GM23338 (cell line): ENCODE results near the gene CUEDC2. TPM values are rescaled to one million over a fixed set of nuclear protein-coding genes. Genes with fewer than 3 reads are reported as not detected.

Experiments used
- ATAC-seq: fragments of 200-7000 bp; cut with Tn5 transposase; 3 replicates; pipeline ENCODE4 v1.9.1; 2020
- DNase-seq: peaks from one replicate; pipeline ENCODE4 v3.0.0-alpha.2; 2015; ENCODE audit warnings: low spot score
- H2AFZ ChIP-seq: fragments of 200-600 bp; sonication (generic); 2 replicates; pipeline ENCODE4 v1.8.0; 2016; ENCODE audit warnings: antibody characterized with exemption, mild to moderate bottlenecking, moderate library complexity
- H3F3A ChIP-seq: fragments of 200-600 bp; sonication (generic); replicated peaks from 2 replicates; pipeline ENCODE4 v1.8.0; 2017; ENCODE audit warnings: antibody characterized with exemption, mixed run types, low read depth
- H3K27ac ChIP-seq: fragments of 200-600 bp; sonication (generic); 2 replicates; pipeline ENCODE4 v1.6.1; 2016; ENCODE audit warnings: low read depth
- H3K27me3 ChIP-seq: fragments of 200-600 bp; sonication (generic); 2 replicates; pipeline ENCODE4 v1.8.0; 2016; ENCODE audit warnings: mild to moderate bottlenecking, mixed run types, moderate library complexity; ENCODE audit not compliant: insufficient read depth
- H3K36me3 ChIP-seq: fragments of 200-600 bp; sonication (generic); 2 replicates; pipeline ENCODE4 v1.8.0; 2016; ENCODE audit warnings: mild to moderate bottlenecking; ENCODE audit not compliant: insufficient read depth
- H3K4me1 ChIP-seq: fragments of 200-600 bp; sonication (generic); 2 replicates; pipeline ENCODE4 v1.8.0; 2016; ENCODE audit warnings: mild to moderate bottlenecking, moderate library complexity; ENCODE audit not compliant: insufficient read depth
- H3K4me2 ChIP-seq: fragments of 200-600 bp; sonication (generic); 2 replicates; pipeline ENCODE4 v1.7.1; 2017; ENCODE audit warnings: mixed run types
- H3K4me3 ChIP-seq: fragments of 200-600 bp; sonication (generic); 2 replicates; pipeline ENCODE4 v1.6.1; 2016; ENCODE audit warnings: mixed run types
- H3K79me2 ChIP-seq: fragments of 200-600 bp; sonication (generic); replicated peaks from 2 replicates; pipeline ENCODE4 v1.8.0; 2017; ENCODE audit warnings: mild to moderate bottlenecking; ENCODE audit not compliant: insufficient read depth
- H3K9me2 ChIP-seq: fragments of 200-600 bp; sonication (generic); 2 replicates; pipeline ENCODE4 v1.8.0; 2017; ENCODE audit not compliant: insufficient read depth
- H4K20me1 ChIP-seq: fragments of 200-600 bp; sonication (generic); replicated peaks from 2 replicates; pipeline ENCODE4 v1.8.0; 2017; ENCODE audit warnings: mild to moderate bottlenecking; ENCODE audit not compliant: insufficient read depth
- H3K27ac Mint-ChIP-seq: 2 replicates; pipeline ENCODE4 v1.8.0; 2020; ENCODE audit warnings: inconsistent platforms, mild to moderate bottlenecking, moderate library complexity, mixed read lengths
- H3K27me3 Mint-ChIP-seq: 3 replicates; pipeline ENCODE4 v1.8.0; 2022; ENCODE audit warnings: low read depth, mild to moderate bottlenecking, moderate library complexity, mixed read lengths, inconsistent platforms; ENCODE audit not compliant: insufficient read depth, poor library complexity
- H3K36me3 Mint-ChIP-seq: 3 replicates; pipeline ENCODE4 v1.8.0; 2021; ENCODE audit warnings: low read depth, mild to moderate bottlenecking, inconsistent platforms, moderate library complexity, mixed read lengths
- H3K4me1 Mint-ChIP-seq: 3 replicates; pipeline ENCODE4 v1.8.0; 2020; ENCODE audit warnings: mild to moderate bottlenecking, inconsistent platforms, mixed read lengths
- H3K4me3 Mint-ChIP-seq: 3 replicates; pipeline ENCODE4 v1.8.0; 2021; ENCODE audit warnings: moderate library complexity, mild to moderate bottlenecking, inconsistent platforms, mixed read lengths
- H3K9me3 Mint-ChIP-seq: 3 replicates; pipeline ENCODE4 v1.8.0; 2020; ENCODE audit warnings: moderate library complexity, mild to moderate bottlenecking, inconsistent platforms, mixed read lengths
- EZH2 ChIP-seq: fragments of 200-600 bp; sonication (generic); IDR thresholded peaks from one replicate; pipeline ENCODE4 v1.8.0; 2017; ENCODE audit warnings: antibody characterized with exemption, mild to moderate bottlenecking, low read depth; ENCODE audit not compliant: unreplicated experiment
- EZH2phosphoT487 ChIP-seq: fragments of 200-600 bp; sonication (generic); IDR thresholded peaks from one replicate; pipeline ENCODE4 v1.8.1; 2018; ENCODE audit warnings: antibody characterized with exemption; ENCODE audit not compliant: unreplicated experiment
- JUNB ChIP-seq: IDR thresholded peaks from one replicate; pipeline ENCODE4 v1.6.1; 2016; ENCODE audit warnings: antibody characterized with exemption; ENCODE audit not compliant: unreplicated experiment
- NANOG ChIP-seq: IDR thresholded peaks from 2 replicates; pipeline ENCODE4 v1.6.1; 2016; ENCODE audit warnings: antibody characterized with exemption, borderline replicate concordance
- STAT1 ChIP-seq: IDR thresholded peaks from one replicate; pipeline ENCODE4 v1.6.1; 2016; ENCODE audit warnings: antibody characterized with exemption; ENCODE audit not compliant: unreplicated experiment
- ZNF114 ChIP-seq: fragments of 250-450 bp; sonication (Bioruptor Pico); IDR thresholded peaks from 2 replicates; pipeline ENCODE4 v1.5.0; 2020; ENCODE audit warnings: mild to moderate bottlenecking, moderate library complexity
- ZNF331 ChIP-seq: fragments of 250-450 bp; sonication (Bioruptor Pico); IDR thresholded peaks from 2 replicates; pipeline ENCODE4 v1.5.0; 2020; ENCODE audit warnings: low read depth, mild to moderate bottlenecking, moderate library complexity
- ZNF462 ChIP-seq: fragments of 250-450 bp; sonication (Bioruptor Pico); IDR thresholded peaks from 2 replicates; pipeline ENCODE4 v1.5.0; 2020; ENCODE audit warnings: mild to moderate bottlenecking, moderate library complexity
- polyA plus RNA-seq: library from polyadenylated mRNA; unstranded; fragments of >200 nt; fragmentation: Nextera tagmentation; extraction: Ambion mirVana; gene quantifications from 2 replicates; pipeline ENCODE4 v1.2.1, GENCODE V29; 2016
- total RNA-seq: library from RNA; depleted of rRNA; stranded (reverse); fragments of >200 nt; shearing (Covaris generic); gene quantifications from 2 replicates; pipeline ENCODE4 v1.2.3, GENCODE V29; 2014
- TF ChIP-seq, protein P1 (sequence below), 2 experiments: fragments of 200-600 bp in 1 of 2; sonication (generic) in 1 of 2; conservative IDR thresholded peaks; 2 replicates each; pipeline versions ENCODE4 v1.5.1 to v1.6.1; 2016 to 2017; ENCODE audit warnings: antibody characterized with exemption in 2 of 2, low read depth in 2 of 2, mild to moderate bottlenecking in 2 of 2, moderate library complexity in 1 of 2
- TF ChIP-seq, protein P2 (sequence below): IDR thresholded peaks from one replicate; pipeline ENCODE4 v1.6.1; 2018; ENCODE audit warnings: antibody characterized with exemption; ENCODE audit not compliant: unreplicated experiment
- TF ChIP-seq, protein P3 (sequence below): IDR thresholded peaks from 2 replicates; pipeline ENCODE4 v1.6.1; 2016; ENCODE audit warnings: antibody characterized with exemption

CUEDC2 gene
- total and polyA plus RNA-seq, 2 experiments from 2014 or later, result 39.2 to 47.3 TPM

DNA sequence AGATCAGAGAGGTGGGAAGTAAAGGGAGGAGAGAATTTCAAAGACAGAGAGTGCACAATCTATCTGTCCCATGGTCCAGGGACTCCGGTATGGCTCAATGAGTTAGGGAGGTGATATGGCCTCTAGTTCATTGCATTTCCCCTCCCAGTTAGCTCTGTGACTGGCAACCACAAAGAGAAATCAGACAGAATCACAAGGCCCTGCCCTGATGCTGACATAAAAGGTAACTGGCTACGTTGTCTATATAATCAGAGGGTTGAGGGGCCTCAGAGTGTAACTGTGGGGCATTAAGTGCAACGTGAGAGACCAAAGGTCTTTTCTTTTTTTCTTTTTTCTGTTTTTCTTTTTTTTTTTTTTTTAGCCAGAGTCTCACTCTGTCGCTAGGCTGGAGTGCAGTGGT is 26.3 kb upstream of the CUEDC2 start:
- no peaks in the 10 kb centered on the region; the same call in 1 of the 2 replicates for H4K20me1 ChIP-seq
- H3K4me2 ChIP-seq, result no peak overlapping the region
- Mint-ChIP-seq H3K27ac (no peak overlapping the region), H3K9me3 (no peaks in the 10 kb centered on the region), H3K27me3 (peaks cover 30% of the 10 kb centered on the region), H3K36me3 (peaks cover 18% of the 10 kb centered on the region), H3K4me1 (peaks cover 59% of the 10 kb centered on the region), H3K4me3 (no peak overlapping the region; the same call in 2 of the 3 replicates)
- H3K9me2 ChIP-seq, result no peaks in the 10 kb centered on the region
- no peak overlapping the region for H3K27ac ChIP-seq
- H3K79me2 ChIP-seq, result peaks cover 14% of the 10 kb centered on the region
- H2AFZ ChIP-seq, result no peak overlapping the region
- H3K27me3 ChIP-seq, result peaks cover 5% of the 10 kb centered on the region; the same call in 1 of the 2 replicates
- peaks cover 50% of the 10 kb centered on the region for H3K4me1 ChIP-seq
- DNase-seq, result no peak
- H3K36me3 ChIP-seq, result peaks cover 8% of the 10 kb centered on the region; the same call in 1 of the 2 replicates
- no peak for ATAC-seq
- H3F3A ChIP-seq, result peaks cover 32% of the 10 kb centered on the region; the same call in 1 of the 2 replicates
- TF ChIP-seq, protein P1, sequence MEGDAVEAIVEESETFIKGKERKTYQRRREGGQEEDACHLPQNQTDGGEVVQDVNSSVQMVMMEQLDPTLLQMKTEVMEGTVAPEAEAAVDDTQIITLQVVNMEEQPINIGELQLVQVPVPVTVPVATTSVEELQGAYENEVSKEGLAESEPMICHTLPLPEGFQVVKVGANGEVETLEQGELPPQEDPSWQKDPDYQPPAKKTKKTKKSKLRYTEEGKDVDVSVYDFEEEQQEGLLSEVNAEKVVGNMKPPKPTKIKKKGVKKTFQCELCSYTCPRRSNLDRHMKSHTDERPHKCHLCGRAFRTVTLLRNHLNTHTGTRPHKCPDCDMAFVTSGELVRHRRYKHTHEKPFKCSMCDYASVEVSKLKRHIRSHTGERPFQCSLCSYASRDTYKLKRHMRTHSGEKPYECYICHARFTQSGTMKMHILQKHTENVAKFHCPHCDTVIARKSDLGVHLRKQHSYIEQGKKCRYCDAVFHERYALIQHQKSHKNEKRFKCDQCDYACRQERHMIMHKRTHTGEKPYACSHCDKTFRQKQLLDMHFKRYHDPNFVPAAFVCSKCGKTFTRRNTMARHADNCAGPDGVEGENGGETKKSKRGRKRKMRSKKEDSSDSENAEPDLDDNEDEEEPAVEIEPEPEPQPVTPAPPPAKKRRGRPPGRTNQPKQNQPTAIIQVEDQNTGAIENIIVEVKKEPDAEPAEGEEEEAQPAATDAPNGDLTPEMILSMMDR (conservative IDR thresholded peaks at IDR 0.05; ENCODE audit: low read depth in 2 of 2), result no peak
- TF ChIP-seq ZNF331 (CRISPR knock-in tag) (no peak), EZH2 (no peak), EZH2phosphoT487 (no peak), STAT1 (no peak), NANOG (no peak), ZNF114 (no peak), JUNB (no peak), ZNF462 (CRISPR knock-in tag) (no peak)
- TF ChIP-seq, protein P2, sequence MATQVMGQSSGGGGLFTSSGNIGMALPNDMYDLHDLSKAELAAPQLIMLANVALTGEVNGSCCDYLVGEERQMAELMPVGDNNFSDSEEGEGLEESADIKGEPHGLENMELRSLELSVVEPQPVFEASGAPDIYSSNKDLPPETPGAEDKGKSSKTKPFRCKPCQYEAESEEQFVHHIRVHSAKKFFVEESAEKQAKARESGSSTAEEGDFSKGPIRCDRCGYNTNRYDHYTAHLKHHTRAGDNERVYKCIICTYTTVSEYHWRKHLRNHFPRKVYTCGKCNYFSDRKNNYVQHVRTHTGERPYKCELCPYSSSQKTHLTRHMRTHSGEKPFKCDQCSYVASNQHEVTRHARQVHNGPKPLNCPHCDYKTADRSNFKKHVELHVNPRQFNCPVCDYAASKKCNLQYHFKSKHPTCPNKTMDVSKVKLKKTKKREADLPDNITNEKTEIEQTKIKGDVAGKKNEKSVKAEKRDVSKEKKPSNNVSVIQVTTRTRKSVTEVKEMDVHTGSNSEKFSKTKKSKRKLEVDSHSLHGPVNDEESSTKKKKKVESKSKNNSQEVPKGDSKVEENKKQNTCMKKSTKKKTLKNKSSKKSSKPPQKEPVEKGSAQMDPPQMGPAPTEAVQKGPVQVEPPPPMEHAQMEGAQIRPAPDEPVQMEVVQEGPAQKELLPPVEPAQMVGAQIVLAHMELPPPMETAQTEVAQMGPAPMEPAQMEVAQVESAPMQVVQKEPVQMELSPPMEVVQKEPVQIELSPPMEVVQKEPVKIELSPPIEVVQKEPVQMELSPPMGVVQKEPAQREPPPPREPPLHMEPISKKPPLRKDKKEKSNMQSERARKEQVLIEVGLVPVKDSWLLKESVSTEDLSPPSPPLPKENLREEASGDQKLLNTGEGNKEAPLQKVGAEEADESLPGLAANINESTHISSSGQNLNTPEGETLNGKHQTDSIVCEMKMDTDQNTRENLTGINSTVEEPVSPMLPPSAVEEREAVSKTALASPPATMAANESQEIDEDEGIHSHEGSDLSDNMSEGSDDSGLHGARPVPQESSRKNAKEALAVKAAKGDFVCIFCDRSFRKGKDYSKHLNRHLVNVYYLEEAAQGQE, result no peak
- TF ChIP-seq, protein P3, sequence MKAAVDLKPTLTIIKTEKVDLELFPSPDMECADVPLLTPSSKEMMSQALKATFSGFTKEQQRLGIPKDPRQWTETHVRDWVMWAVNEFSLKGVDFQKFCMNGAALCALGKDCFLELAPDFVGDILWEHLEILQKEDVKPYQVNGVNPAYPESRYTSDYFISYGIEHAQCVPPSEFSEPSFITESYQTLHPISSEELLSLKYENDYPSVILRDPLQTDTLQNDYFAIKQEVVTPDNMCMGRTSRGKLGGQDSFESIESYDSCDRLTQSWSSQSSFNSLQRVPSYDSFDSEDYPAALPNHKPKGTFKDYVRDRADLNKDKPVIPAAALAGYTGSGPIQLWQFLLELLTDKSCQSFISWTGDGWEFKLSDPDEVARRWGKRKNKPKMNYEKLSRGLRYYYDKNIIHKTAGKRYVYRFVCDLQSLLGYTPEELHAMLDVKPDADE, result no peak
- H3K4me3 ChIP-seq, result no peak overlapping the region
